ENCODE measurements around the gene ZNF329. TPM values are rescaled to one million over a fixed set of nuclear protein-coding genes. Genes with fewer than 3 reads are reported as not detected.

ZNF329 gene
- total and polyA plus RNA-seq, 11 donors = 2.4 to 10.9 (median 9.0) TPM

DNA sequence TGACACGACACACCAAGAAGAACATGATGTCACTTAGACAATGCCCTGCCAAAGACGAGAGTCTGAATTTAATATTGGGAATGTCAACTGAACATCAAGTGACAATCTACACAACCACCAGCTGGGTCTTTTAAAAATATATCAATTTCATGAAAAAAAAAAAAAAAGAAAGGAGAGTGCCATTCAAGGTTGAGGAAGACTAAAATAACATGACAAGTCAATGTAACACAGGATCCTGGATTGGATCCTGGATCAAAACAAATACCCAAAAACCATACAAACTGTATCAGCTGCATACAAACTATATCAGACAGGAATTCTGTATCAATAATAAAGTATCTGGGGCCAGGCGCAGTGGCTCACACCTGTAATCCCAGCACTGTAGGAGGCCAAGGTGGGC, 4.7 kb downstream of the ZNF329 start:
- no peak for ATAC-seq
- TF ChIP-seq POLR2A (IDR thresholded peaks at IDR 0.05) = no peak
- TF ChIP-seq, protein P1, sequence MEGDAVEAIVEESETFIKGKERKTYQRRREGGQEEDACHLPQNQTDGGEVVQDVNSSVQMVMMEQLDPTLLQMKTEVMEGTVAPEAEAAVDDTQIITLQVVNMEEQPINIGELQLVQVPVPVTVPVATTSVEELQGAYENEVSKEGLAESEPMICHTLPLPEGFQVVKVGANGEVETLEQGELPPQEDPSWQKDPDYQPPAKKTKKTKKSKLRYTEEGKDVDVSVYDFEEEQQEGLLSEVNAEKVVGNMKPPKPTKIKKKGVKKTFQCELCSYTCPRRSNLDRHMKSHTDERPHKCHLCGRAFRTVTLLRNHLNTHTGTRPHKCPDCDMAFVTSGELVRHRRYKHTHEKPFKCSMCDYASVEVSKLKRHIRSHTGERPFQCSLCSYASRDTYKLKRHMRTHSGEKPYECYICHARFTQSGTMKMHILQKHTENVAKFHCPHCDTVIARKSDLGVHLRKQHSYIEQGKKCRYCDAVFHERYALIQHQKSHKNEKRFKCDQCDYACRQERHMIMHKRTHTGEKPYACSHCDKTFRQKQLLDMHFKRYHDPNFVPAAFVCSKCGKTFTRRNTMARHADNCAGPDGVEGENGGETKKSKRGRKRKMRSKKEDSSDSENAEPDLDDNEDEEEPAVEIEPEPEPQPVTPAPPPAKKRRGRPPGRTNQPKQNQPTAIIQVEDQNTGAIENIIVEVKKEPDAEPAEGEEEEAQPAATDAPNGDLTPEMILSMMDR (IDR thresholded peaks at IDR 0.05) = no peak
- peaks cover 0 to 69% (median 47%) of the 10 kb centered on the region in 12 donors for H3K9me3 ChIP-seq
- H3K4me1 ChIP-seq = peaks cover 0 to 14% (median 7%) of the 10 kb centered on the region in 12 donors
- H3K27ac ChIP-seq = no peak overlapping the region
- intact Hi-C loops (cut with DNase I) = no loop called here
- no peak overlapping the region for H3K4me3 ChIP-seq
- H3K27me3 ChIP-seq = no peaks in the 10 kb centered on the region
- no peak for DNase-seq
- H3K36me3 ChIP-seq = peaks cover 6 to 36% (median 22%) of the 10 kb centered on the region in 9 donors
- 90 to 97% (median 95%) methylated on average over 3 of the region's 3 CpGs for WGBS, 4 donors

DNA sequence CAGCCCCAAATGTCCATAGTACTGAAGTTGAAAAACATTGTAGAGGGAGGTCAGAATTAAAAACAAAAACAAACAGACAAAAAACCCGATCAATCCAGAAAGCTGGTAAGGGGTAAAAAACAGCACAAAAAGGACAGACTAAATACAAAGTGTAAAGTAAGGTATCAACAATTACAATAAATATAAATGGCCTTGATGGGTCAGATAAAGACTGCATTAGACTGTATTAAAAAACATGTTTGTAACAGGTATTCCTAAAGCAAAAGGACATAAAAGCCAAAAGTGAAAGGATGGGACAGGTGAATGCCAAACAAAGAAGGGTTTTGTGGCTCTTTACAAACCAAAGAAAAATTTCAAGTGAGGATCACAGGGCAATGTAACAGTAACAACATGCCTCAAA, 16.3 kb downstream of the ZNF329 start:
- intact Hi-C loops (cut with DNase I) = no loop called here
- no peak for ATAC-seq
- TF ChIP-seq, protein P1 (IDR thresholded peaks at IDR 0.05) = no peak

DNA sequence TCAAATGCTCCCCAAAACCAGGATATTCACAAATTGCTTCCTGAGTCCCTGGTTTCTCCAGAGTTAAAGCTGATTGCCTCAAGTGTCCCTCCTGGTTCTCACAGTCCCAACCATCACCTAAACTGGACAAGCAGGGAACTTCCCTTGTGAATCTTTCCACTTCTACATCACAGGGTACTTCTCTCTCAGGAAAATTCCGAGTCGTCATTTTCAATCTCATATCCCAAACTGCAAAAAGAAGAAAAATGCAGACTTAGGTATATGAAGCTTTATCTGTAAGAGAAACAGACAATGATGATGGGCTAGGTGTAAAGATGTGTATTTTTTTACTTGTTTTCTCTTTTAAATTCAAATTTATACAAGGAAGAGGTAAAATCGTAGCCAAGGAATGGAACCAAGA, 21.3 kb downstream of the ZNF329 start:
- no peaks in the 10 kb centered on the region for H3K4me1 ChIP-seq
- TF ChIP-seq POLR2A (IDR thresholded peaks at IDR 0.05) = no peak
- TF ChIP-seq, protein P1 (IDR thresholded peaks at IDR 0.05) = no peak
- no peak for DNase-seq
- intact Hi-C loops (cut with DNase I) = loop anchor here in 2 of 10 donors (5.0 to 10.0 kb wide), 3 partner anchors 133 to 154 kb away; partner anchors contain the start of gene C19orf18 (in 1 of the 2)
- H3K27ac ChIP-seq = no peak overlapping the region
- H3K4me3 ChIP-seq = no peak overlapping the region
- 97 to 100% (median 98%) methylated on average over 3 of the region's 3 CpGs for WGBS, 4 donors
- peaks cover 26 to 100% (median 100%) of the 10 kb centered on the region in 12 donors for H3K9me3 ChIP-seq
- no peaks in the 10 kb centered on the region for H3K27me3 ChIP-seq
- peaks cover 29 to 85% (median 66%) of the 10 kb centered on the region in 9 donors for H3K36me3 ChIP-seq
- ATAC-seq = no peak

More for the DNA sequence above, 16.3 kb downstream of the ZNF329 start:
- peaks cover 4 to 100% (median 90%) of the 10 kb centered on the region in 12 donors for H3K9me3 ChIP-seq
- H3K36me3 ChIP-seq = peaks cover 22 to 100% (median 89%) of the 10 kb centered on the region in 9 donors
- no peak overlapping the region for H3K27ac ChIP-seq
- no peak overlapping the region for H3K4me3 ChIP-seq
- no peak for DNase-seq
- no peaks in the 10 kb centered on the region for H3K4me1 ChIP-seq
- H3K27me3 ChIP-seq = no peaks in the 10 kb centered on the region
- WGBS, 4 donors = 95 to 98% (median 97%) methylated on average over 1 of the region's 1 CpG

GRCh38 chr19:58128041-58128685, 22.4 kb downstream of the ZNF329 start:
- TF ChIP-seq POLR2A (IDR thresholded peaks at IDR 0.05) = no peak
- TF ChIP-seq, protein P1 (IDR thresholded peaks at IDR 0.05) = no peak
- intact Hi-C loops (cut with DNase I) = loop anchor here in 2 of 10 donors (5.0 to 10.0 kb wide), 3 partner anchors 134 to 153 kb away; partner anchors contain the start of gene C19orf18 (in 1 of the 2)
- ATAC-seq (no peak), DNase-seq (no peak)
- 93 to 98% (median 97%) methylated on average over 12 of the region's 12 CpGs for WGBS, 4 donors
- peaks cover 29 to 74% (median 55%) of the 10 kb centered on the region in 9 donors for H3K36me3 ChIP-seq
- H3K4me3 ChIP-seq = no peak overlapping the region
- H3K9me3 ChIP-seq = peaks cover 22 to 100% (median 100%) of the 10 kb centered on the region in 12 donors
- no peaks in the 10 kb centered on the region for H3K27me3 ChIP-seq
- no peaks in the 10 kb centered on the region for H3K4me1 ChIP-seq
- no peak overlapping the region for H3K27ac ChIP-seq

Data from heart left ventricle (tissue), 16 donors.